Mammary epithelial cell (primary cell): ENCODE measurements around the gene CEP135.

Experiments
- CTCF ChIP-seq, 2 donors: IDR thresholded peaks in 1 of 2; conservative IDR thresholded peaks in 1 of 2; 2 replicates each; pipeline ENCODE4 v1.5.1; 2011 to 2012; ENCODE audit warnings: inconsistent platforms in 2 of 2, low read length in 2 of 2, mild to moderate bottlenecking in 2 of 2, control low read depth in 1 of 2, low read depth in 1 of 2; ENCODE audit not compliant: insufficient read depth in 1 of 2; ENCODE audit errors: extremely low read depth in 1 of 2
- EZH2 ChIP-seq: IDR thresholded peaks from 2 replicates; pipeline ENCODE4 v1.6.1; 2012; ENCODE audit warnings: low read length, inconsistent platforms, borderline replicate concordance

GRCh38 chr4:56004235-56004634 is 55.5 kb downstream of the CEP135 start:
- no peak for TF ChIP-seq CTCF (conservative IDR thresholded peaks at IDR 0.05 in 1 of 2, IDR thresholded peaks at IDR 0.05 in 1 of 2; ENCODE audit: extremely low read depth in 1 of 2, insufficient read depth in 1 of 2, low read depth in 1 of 2, low read length in 2 of 2)
- no peak for TF ChIP-seq EZH2
